HepG2 (cell line): ENCODE measurements around the gene ATP6V0D1. TPM values are rescaled to one million over a fixed set of nuclear protein-coding genes. Genes with fewer than 3 reads are reported as not detected.

Experiments
- ATAC-seq: fragments of 200-7000 bp; cut with Tn5 transposase; 3 replicates; pipeline ENCODE4 v1.9.1; 2020; ENCODE audit warnings: mild to moderate bottlenecking, moderate library complexity
- BruUV-seq: library from RNA; stranded (reverse); fragments of 400-500 nt; replicated peaks from 2 replicates; lab custom pipeline; 2021; lab: Mats Ljungman, UMichigan
- CTCF ChIA-PET: fragments of 300-600 bp; formaldehyde crosslinking; extraction: SDS; loops from one replicate; lab custom pipeline; 2021; ENCODE audit warnings: low total read pairs, inconsistent platforms, low intra/inter-chr PET ratio; lab: Yijun Ruan, JAX
- POLR2A ChIA-PET: fragments of 350-600 bp; sonication (Branson Sonifier 250); formaldehyde crosslinking; loops from one replicate; lab custom pipeline; 2020; ENCODE audit warnings: antibody characterized with exemption, inconsistent platforms; lab: Yijun Ruan, JAX
- DNase-seq: peaks from one replicate; pipeline ENCODE4 v3.0.0-alpha.2; 2015; ENCODE audit warnings: low spot score
- FAIRE-seq: peaks from 3 replicates; lab custom pipeline; 2011; peaks lifted over from hg19 to GRCh38; lab: Jason Lieb, UNC
- H2AFZ ChIP-seq: one replicate; pipeline ENCODE4 v1.6.1; 2011; ENCODE audit warnings: low read length, inconsistent platforms
- H3K27ac ChIP-seq: fragments of 300-600 bp; 3 replicates; pipeline ENCODE4 v1.8.0; 2011; ENCODE audit warnings: mixed run types, mild to moderate bottlenecking, mixed read lengths, low read length, inconsistent platforms; ENCODE audit not compliant: insufficient read depth; ENCODE audit errors: extremely low read length
- H3K27me3 ChIP-seq, 2 experiments: fragments of 200-600 bp in 1 of 2; 2 replicates in 1 of 2; 3 replicates in 1 of 2; pipeline versions ENCODE4 v1.6.0 to v1.8.0; 2011; ENCODE audit warnings: low read length in 2 of 2, mild to moderate bottlenecking in 2 of 2, moderate library complexity in 2 of 2, inconsistent platforms in 1 of 2; ENCODE audit not compliant: insufficient read depth in 2 of 2, control insufficient read depth in 1 of 2
- H3K36me3 ChIP-seq, 2 experiments: fragments of 200-600 bp in 1 of 2; replicated peaks in 1 of 2; 2 replicates in 1 of 2; 3 replicates in 1 of 2; pipeline versions ENCODE4 v1.5.1 to v1.8.0; 2011; ENCODE audit warnings: low read length in 2 of 2, inconsistent platforms in 1 of 2; ENCODE audit not compliant: insufficient read depth in 2 of 2, control insufficient read depth in 1 of 2
- H3K4me1 ChIP-seq: 2 replicates; pipeline ENCODE4 v1.5.1; 2012; ENCODE audit warnings: low read length, inconsistent platforms; ENCODE audit not compliant: insufficient read depth
- H3K4me2 ChIP-seq: 2 replicates; pipeline ENCODE4 v1.6.0; 2011; ENCODE audit warnings: low read depth, low read length, inconsistent platforms
- H3K4me3 ChIP-seq, 3 experiments: fragments of 200-600 bp in 1 of 3; sonication (generic), shearing (Covaris generic) in 1 of 3; replicated peaks in 1 of 3; 2 replicates each; pipeline ENCODE4 v1.5.1; 2011 to 2016; ENCODE audit warnings: low read length in 3 of 3, inconsistent platforms in 2 of 3, low read depth in 2 of 3, mild to moderate bottlenecking in 2 of 3, control low read depth in 1 of 3, mixed read lengths in 1 of 3; ENCODE audit not compliant: insufficient read depth in 1 of 3
- H3K79me2 ChIP-seq: one replicate; pipeline ENCODE4 v1.6.1; 2011; ENCODE audit warnings: low read length, inconsistent platforms; ENCODE audit not compliant: insufficient read depth
- H3K9ac ChIP-seq: 2 replicates; pipeline ENCODE4 v1.6.0; 2011; ENCODE audit warnings: mild to moderate bottlenecking, low read depth, low read length, inconsistent platforms; ENCODE audit not compliant: insufficient read depth
- H3K9me3 ChIP-seq: 2 replicates; pipeline ENCODE4 v1.5.1; 2012; ENCODE audit warnings: mild to moderate bottlenecking, low read length
- H4K20me1 ChIP-seq: 2 replicates; pipeline ENCODE4 v1.6.0; 2011; ENCODE audit warnings: inconsistent platforms, mild to moderate bottlenecking, low read length, moderate library complexity; ENCODE audit not compliant: insufficient read depth
- AKAP8 ChIP-seq: sonication (generic); formaldehyde crosslinking; IDR thresholded peaks from 2 replicates; pipeline ENCODE4 v1.5.1; 2020; ENCODE audit warnings: mild to moderate bottlenecking, missing genetic modification reagents
- ARID4A ChIP-seq: sonication (generic); formaldehyde crosslinking; IDR thresholded peaks from 2 replicates; pipeline ENCODE4 v1.5.0; 2020; ENCODE audit warnings: mild to moderate bottlenecking, missing genetic modification reagents, borderline replicate concordance
- MBD4 ChIP-seq: IDR thresholded peaks from 2 replicates; pipeline ENCODE4 v1.6.1; 2012; ENCODE audit warnings: low read length, inconsistent platforms, borderline replicate concordance
- NR2C2 ChIP-seq: sonication (generic); formaldehyde crosslinking; IDR thresholded peaks from 2 replicates; pipeline ENCODE4 v1.4.0; 2020; ENCODE audit warnings: missing genetic modification reagents, mild to moderate bottlenecking, moderate library complexity, borderline replicate concordance
- NR2F6 ChIP-seq, 2 experiments: IDR thresholded peaks; 2 replicates each; pipeline ENCODE4 v1.6.1; 2016; ENCODE audit warnings: antibody characterized with exemption in 1 of 2, mild to moderate bottlenecking in 1 of 2
- ZFP91 ChIP-seq: sonication (generic); formaldehyde crosslinking; IDR thresholded peaks from 2 replicates; pipeline ENCODE4 v1.9.0; 2022; ENCODE audit warnings: missing genetic modification reagents, mild to moderate bottlenecking, borderline replicate concordance
- ZNF142 ChIP-seq: sonication (generic); formaldehyde crosslinking; IDR thresholded peaks from 2 replicates; pipeline ENCODE4 v1.4.0; 2020; ENCODE audit warnings: missing genetic modification reagents
- ZNF263 ChIP-seq: sonication (generic); formaldehyde crosslinking; IDR thresholded peaks from 2 replicates; pipeline ENCODE4 v1.4.0; 2020; ENCODE audit warnings: missing genetic modification reagents
- WGBS: methylation state at CpG from one replicate; pipeline ENCODE4 v1.1.6; 2017; ENCODE audit warnings: low lambda C conversion rate; 5-methylcytosine and 5-hydroxymethylcytosine counted together
- in situ Hi-C: cut with HindIII; loops from 2 replicates; pipeline ENCODE4 v1.10.0; 2017; ENCODE audit warnings: low pct_unique_long_range_greater_than_20kb; ENCODE audit not compliant: extremely low pct_ligation_motif_present
- intact Hi-C: fragments of 100-400 bp; cut with micrococcal nuclease; formaldehyde crosslinking; loops from one replicate; pipeline ENCODE4 v1.10.0; 2022; ENCODE audit not compliant: unreplicated experiment
- polyA plus RNA-seq, 8 experiments: library from polyadenylated mRNA; depleted of rRNA in 3 of 8; stranded (reverse) in 7 of 8; unstranded in 1 of 8; fragments of >200 nt; fragmentation: Illumina TruSeq in 4 of 8; extraction: Trizol in 4 of 8; gene quantifications; 2 replicates each; pipeline versions ENCODE4 v1.2.1 to v1.2.3, GENCODE V29; 2011 to 2016; ENCODE audit warnings: low read depth in 4 of 8, missing spikeins in 1 of 8, mixed read lengths in 1 of 8; ENCODE audit not compliant: insufficient read depth in 1 of 8
- total RNA-seq, 5 experiments: library from RNA; depleted of rRNA; stranded (reverse); fragments of >200 nt; fragmentation: Illumina TruSeq; extraction: Trizol; gene quantifications; 2 replicates each; pipeline ENCODE4 v1.2.3, GENCODE V29; 2016; ENCODE audit warnings: low read depth in 1 of 5
- TF ChIP-seq, protein P1 (sequence below), 2 experiments: sonication (generic) in 1 of 2; formaldehyde crosslinking in 1 of 2; IDR thresholded peaks; 2 replicates each; pipeline versions ENCODE4 v1.4.0 to v1.6.1; 2018 to 2020; ENCODE audit warnings: missing genetic modification reagents in 2 of 2, borderline replicate concordance in 1 of 2, low read depth in 1 of 2, mild to moderate bottlenecking in 1 of 2, missing biosample characterization in 1 of 2

The ATP6V0D1 gene
- total and polyA plus RNA-seq, 2 of the 13 experiments (the other 11 are each of a cell fraction or from before 2014, with no cell fraction given): 51.1 to 61.3 TPM

DNA sequence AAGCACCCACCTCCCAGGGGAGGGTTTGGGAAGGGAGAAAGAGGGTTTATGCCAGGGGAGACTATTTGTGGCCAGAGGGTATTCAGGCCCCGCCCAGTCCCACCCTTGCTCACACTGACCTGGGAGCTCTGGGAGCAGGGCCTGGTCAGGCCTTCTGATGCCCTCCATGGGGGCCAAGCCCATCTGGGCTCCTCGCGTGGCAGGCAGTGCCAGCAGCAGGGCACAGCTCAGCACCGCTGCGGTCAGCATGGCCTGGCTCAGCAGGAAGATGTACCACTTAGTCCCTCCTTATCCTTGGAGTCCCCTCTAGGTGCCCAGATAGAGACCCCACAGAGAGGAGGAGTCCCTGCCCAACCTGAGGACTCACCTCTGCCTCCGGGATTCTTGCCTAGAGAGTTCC lies 2.2 kb upstream of the ATP6V0D1 start, which contains the start of gene AGRP:
TSS of gene AGRP (minus strand) at position 398 of the 400 bp plus-strand sequence. CDS start at position 249, 149 bp downstream.
- no TSS peak for BruUV-seq
- H3K4me2 ChIP-seq: peak within 1 kb of the TSS; percentile 98
- peaks cover 51% of the 10 kb centered on the region for H3K4me1 ChIP-seq
- WGBS: 100% methylated on average over 5 of the region's 6 CpGs
- ChIA-PET CTCF (no interaction called here), POLR2A (no interaction called here)
- H3K79me2 ChIP-seq: peaks cover 26% of the 10 kb centered on the region
- H3K4me3 ChIP-seq: peak within 1 kb of the TSS in 1 of 3 experiments; percentile 98; a peak in 1 of 6 replicates
- in situ Hi-C loops (loop anchor here (5.0 kb wide), 1 partner anchor 34 kb away; no protein-coding TSS in a partner anchor), intact Hi-C loops (loop anchor here (5.0 kb wide), 1 partner anchor 56 kb away; no protein-coding TSS in a partner anchor)
- DNase-seq (no peak), ATAC-seq (no peak), FAIRE-seq (no peak)
- H2AFZ ChIP-seq: no peak within 1 kb of the TSS
- H3K36me3 ChIP-seq: no peaks in the 10 kb centered on the region; a peak in 1 of 5 replicates
- no peaks in the 10 kb centered on the region for H3K9me3 ChIP-seq
- peak within 1 kb of the TSS; percentile 39 for H3K27ac ChIP-seq
- H3K9ac ChIP-seq: no peak within 1 kb of the TSS; the same call in 1 of the 2 replicates
- H3K27me3 ChIP-seq: no peaks in the 10 kb centered on the region; a peak in 1 of 5 replicates
- H4K20me1 ChIP-seq: no peaks in the 10 kb centered on the region
- TF ChIP-seq ZFP91 (CRISPR knock-in tag) (0 out of 2 replicates have a peak, but pooled peaks have one; percentile 20), NR2C2 (no peak), ARID4A (CRISPR knock-in tag) (0 out of 2 replicates have a peak, but pooled peaks have one; percentile 20), AKAP8 (CRISPR knock-in tag) (no peak), ZNF263 (CRISPR knock-in tag) (0 out of 2 replicates have a peak, but pooled peaks have one; percentile 32), MBD4 (no peak), NR2F6 (IDR thresholded peaks at IDR 0.05) (no peak), NR2F6 (CRISPR knock-in tag; IDR thresholded peaks at IDR 0.05) (no peak), ZNF142 (no peak)
- TF ChIP-seq, protein P1, sequence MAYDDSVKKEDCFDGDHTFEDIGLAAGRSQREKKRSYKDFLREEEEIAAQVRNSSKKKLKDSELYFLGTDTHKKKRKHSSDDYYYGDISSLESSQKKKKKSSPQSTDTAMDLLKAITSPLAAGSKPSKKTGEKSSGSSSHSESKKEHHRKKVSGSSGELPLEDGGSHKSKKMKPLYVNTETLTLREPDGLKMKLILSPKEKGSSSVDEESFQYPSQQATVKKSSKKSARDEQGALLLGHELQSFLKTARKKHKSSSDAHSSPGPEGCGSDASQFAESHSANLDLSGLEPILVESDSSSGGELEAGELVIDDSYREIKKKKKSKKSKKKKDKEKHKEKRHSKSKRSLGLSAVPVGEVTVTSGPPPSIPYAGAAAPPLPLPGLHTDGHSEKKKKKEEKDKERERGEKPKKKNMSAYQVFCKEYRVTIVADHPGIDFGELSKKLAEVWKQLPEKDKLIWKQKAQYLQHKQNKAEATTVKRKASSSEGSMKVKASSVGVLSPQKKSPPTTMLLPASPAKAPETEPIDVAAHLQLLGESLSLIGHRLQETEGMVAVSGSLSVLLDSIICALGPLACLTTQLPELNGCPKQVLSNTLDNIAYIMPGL (CRISPR knock-in tag; IDR thresholded peaks at IDR 0.05; ENCODE audit: borderline replicate concordance in 1 of 2, low read depth in 1 of 2): no peak
